T follicular helper cell (primary cell): ENCODE results near the gene SMURF2.
"Not testable (repeated sequence)": the region's sequence is repeated elsewhere in the genome, so short reads cannot be mapped to it uniquely, and the experiment has no call there.

Experiments used
- DNase-seq: peaks from one replicate; pipeline ENCODE4 v3.0.0-alpha.2; 2020; ENCODE audit warnings: low read depth

Gene SMURF2

DNA sequence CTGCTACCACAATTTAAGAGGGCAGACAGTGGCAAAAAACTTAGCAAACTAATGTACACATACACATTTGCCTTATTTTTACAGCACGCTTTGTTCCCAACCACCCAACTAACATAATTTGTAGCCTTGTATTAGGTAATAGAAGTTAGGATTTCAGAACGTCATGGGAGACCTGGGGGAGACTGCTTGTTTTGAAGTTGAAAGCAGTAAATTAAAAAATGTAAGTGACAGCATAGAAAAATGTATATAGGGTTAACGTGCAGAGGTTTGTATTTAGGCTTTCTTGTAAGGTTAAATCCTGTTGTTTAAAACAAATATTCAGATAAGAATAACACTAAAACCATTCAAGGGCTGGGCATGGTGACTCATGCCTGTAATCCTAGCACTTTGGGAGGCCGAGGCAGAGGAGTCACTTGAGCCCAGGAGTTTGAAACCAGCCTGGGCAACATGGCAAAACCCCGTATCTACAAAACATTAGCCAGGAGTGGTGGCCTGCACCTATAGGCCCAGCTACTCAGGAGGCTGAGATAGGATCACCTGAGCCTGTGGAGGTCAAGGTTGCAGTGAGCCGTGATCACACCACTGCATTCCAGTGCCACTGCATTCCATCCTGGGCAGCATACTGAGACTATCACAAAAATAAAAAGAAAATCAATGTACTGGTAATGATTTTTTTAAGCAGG, 2.3 kb upstream of the SMURF2 start:
- not testable (repeated sequence) for DNase-seq

DNA sequence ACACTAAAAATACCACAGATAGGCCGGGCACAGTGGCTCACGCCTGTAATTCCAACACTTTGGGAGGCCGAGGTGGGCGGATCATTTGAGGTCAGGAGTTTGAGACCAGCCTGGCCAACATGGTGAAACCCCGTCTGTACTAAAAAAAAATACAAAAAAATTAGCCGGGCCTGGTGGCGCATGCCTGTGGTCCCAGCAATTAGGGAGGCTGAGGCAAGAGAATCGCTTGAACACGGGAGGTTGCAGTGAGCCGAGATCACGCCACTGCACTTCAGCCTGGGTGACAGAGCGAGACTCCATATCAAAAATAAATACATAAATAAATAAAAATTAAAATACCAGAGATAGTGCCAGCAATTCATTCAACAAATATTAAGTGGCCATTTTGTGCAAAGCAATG, 1.7 kb upstream of the SMURF2 start:
- DNase-seq = not testable (repeated sequence)

DNA sequence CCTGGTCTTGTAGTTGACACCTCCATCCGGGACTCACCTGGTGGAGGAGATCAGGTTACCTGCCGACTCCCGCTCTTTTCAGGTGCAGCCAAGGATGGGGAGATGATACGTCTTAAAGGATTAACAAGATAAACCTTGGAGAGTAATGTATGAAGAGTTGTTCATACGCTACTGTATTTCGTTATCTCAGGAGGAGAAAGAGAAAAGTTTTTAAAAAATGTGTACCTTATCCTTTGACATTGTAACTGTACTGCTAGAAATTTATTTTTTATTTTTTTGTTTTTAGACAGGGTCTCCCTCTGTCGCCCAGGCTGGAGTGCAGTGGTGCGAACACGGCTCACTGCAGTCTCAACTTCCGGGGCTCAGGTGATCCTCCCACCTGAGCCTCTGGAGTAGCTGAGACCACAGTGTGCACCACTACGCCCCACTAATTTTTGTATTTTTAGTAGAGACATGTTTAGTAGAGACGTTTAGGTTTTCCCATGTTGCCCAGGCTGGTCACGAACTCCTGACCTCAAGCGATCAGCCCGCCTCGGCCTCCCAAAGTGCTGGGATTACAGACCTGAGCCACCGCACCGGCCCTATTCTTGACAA, 764 bp upstream of the SMURF2 start:
- DNase-seq = no peak

DNA sequence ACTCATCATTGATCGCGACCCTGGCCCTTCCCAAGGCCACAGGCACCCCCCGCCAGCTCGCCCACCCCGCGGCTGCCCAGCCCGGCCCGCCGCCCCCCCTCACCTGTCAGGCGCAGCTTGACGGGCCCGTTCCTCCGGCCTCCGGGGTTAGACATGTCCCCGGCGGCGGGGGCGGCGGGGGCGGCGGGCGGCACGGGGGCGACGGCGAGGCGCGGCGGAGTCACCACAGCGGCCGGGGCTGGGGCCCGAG, 456 bp downstream of the SMURF2 start:
- DNase-seq = no peak

DNA sequence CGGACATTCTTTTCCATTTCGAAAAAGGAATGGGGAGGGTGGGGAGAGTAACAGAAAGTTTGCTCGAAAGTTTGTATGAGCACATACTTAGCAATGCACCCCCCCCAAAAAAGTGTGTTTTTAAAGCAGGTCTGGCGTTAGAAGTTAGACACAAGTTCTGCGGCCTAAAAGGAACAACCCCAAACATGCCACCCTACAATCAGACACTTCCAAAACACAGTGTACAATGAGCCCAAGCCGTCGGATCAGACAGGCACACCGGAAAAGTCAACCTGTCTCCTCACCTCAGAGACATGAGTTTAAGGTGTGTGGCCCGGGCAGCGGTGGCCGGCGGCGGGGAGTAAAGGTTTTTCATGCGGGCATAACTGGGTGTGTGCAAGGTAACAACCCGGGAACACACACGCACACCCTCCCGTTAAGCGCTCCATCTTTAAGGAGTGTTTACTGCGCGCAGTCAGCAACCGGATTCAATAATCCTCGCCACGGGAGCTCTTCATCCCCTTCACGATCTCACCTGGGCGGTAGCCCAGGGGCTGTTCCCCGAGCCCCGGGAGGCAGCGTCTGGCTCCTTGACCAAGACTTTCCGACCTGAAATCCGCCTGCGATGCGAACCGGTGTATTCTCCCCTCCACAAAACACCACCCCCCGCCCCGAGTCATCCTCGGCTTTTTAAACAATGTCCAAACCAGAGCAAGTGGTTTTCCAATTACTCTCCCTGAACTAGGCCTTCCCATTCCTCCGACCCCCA, 955 bp downstream of the SMURF2 start:
- not testable (repeated sequence) for DNase-seq

DNA sequence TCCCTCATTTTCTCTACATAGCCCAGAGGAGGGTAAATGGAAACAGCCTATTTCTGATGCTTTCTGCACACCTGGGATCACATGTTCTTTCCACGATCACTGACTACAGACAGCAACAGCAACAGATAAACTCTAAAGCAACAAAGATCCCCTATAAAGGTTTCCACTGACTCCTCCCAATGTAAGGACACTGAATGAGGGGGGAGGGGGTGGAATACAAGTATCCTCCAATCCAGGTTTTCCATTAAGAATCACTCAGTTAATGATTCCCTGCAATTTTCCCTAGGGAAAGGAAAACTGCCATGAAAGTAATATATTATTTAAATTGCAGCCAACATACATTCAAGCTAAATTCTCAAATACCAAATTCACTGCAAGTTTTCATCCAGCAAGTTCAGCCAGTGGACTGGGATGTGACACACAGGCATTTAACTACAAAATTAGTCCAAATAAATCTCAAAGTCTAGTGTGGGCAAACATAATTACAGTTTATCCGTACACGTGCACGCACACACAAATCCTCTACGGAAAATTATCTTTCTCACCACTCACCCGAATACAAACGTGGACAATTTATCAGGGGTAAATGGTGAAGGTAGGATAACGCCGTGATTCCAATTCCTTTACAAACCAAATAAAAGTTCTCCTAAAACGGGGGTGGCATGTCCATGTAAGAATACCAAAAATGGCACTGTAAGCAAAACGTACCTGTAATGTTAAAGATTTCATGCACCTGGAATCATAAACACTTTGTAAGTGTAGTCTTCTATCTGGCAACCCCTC, 1.7 kb downstream of the SMURF2 start:
- not testable (repeated sequence) for DNase-seq

DNA sequence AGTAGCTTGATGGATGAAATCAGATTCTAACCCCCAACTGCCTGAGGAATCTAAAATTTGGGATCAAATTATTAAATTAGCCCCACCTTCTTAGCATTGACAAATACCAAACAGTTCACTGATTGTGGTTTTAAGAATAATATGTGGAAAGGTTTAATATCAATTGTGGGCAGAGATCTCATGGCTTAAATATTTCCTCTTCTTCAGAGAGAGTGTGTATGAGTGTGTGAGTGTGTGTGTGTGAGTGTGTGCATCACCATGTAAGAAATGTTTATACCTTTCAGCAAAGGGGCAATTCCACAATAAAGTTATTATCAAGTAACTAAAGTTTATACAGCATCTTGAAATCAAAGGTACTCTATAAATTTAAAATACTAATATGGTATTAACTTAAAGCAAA, 3.2 kb downstream of the SMURF2 start:
- DNase-seq = no peak

DNA sequence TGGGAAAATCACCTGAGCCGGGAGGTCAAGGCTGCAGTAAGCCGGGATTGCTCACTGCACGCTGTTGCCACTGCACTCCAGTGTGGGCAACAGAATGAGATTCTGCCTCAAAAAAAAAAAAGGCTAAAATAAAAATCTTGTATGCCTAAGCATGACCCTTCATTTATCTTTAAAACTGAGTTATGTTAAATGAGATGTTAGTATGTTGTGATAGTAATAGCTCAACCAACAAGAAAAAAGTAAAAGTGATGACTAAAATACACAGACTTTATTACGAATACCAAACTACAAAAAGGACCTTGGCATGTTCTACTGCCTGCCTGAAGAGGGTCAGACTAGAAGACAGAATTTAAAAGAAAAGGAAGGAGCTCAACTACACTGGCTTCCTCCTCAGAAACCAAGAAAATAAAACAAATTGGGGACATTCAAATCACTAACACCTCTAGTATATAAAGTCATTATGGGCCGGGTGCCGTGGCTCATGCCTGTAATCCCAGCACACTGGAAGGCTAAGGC, 4.4 kb downstream of the SMURF2 start:
- DNase-seq = no peak

DNA sequence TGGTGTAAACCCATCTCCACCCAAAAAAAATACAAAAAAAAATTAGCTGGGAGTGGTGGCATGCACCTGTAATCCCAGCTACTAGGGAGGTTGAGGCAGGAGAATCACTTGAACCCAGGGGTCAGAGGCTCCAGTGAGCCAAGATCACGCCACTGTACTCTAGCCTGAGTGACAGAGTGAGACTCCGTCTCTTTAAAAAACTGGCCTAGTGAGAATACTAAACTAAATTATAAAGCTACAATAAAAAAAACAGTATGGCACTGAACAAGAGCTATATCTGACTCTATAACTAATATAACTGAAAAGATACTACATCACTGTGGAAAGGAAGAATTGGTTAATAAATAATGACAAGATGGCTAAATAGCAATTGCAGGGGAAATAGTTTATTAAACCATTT, 6.4 kb downstream of the SMURF2 start:
- DNase-seq = no peak

DNA sequence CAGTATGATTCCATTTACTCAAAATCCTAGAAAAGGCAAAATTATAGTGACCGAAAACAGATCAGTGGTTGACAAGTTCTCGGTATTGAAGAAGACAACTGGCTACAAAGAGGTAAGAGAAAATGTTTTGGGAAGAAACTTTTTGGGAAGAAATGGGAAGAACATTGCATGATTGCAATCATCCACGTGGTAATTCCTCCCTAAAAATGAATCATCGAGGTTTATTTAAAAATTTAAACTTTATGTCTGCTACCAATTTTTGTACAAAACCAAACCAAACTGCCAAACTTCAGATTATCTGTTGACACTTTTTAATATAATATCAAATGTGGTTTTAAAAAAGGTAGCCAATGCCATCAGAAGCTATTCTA, 8.1 kb downstream of the SMURF2 start:
- DNase-seq = no peak

DNA sequence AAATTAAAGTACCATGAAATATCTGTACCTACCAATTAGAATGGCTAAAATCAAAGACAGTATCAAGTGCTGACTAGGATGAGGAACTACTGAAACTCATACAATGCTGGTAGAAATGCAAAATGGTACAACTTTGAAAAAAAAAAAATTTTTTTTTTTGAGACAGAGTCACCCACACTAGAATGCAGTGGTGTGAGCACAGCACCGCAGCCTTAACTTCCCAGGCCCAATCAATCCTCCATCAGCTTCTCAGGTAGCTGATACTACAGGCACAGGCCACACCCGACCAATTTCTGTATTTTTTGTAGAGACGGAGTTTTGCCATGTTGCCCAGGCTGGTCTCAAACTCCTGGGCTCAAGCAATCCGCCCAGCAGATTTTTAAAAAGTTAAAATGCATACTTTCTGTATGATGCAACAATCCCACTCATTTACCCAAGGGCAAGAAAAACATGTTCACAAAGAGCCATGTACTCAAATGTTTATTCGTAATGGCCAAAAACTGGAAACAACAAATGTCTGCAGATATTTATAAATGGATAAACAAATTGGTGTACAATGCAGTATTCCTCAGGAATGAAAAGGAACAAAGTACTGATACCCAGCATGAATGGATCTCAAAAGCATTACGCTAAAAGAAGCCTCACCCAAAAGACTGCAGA, 8.7 kb downstream of the SMURF2 start:
- no peak for DNase-seq

DNA sequence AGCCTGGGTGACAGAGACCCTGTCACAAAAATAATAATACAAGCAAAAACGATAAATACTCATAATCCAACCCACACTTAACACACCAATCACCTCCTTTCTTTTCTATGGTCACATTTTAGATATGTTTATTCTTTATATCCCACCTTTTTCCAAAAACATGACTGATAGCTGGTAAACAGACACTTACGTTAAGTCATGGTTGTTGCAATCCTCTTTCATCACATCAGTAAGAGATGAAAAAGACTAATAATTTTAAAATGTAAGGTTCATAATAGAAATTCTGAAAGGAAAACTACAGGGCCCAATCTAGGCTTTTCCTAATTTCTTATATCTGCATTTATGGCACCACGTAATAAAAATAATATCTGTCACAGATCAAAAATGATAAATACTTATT, 10.2 kb downstream of the SMURF2 start:
- no peak for DNase-seq

DNA sequence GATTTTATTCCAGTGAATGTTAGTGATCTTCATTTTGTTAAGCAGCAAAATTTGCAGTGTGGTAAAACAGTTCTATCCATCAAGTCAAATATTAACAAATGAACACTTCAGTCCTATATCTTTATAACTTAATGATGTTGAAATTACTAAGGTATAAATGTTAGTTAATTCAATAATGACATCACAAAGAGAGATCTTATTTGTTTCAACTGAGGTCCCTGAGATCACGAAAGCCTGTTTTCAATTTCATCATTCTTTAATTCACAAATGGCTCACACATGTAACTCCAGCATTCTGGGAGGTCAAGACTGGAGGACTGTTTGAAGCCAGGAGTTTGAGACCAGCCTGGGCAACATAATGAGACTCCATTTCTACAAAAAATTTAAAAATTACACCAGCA, 13.9 kb downstream of the SMURF2 start:
- DNase-seq = no peak

DNA sequence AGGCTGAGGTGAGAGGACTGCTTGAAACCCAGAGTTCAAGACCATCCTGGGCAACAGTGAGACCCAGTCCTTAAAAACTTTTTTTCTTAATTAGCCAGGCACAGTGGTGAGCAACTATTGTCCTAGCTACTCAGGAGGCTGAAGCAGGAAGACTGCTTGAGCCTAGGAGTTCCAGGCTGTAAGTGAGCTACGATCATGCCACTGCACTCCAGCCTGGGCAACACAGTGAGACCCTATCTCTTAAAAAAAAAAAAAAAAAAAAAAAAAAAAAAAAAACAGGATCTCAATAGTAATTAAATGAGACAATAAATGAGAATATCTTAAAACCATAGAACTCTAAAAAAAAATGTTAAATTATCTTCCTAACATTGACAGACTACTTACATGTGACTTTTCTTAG, 14.3 kb downstream of the SMURF2 start:
- DNase-seq = no peak

DNA sequence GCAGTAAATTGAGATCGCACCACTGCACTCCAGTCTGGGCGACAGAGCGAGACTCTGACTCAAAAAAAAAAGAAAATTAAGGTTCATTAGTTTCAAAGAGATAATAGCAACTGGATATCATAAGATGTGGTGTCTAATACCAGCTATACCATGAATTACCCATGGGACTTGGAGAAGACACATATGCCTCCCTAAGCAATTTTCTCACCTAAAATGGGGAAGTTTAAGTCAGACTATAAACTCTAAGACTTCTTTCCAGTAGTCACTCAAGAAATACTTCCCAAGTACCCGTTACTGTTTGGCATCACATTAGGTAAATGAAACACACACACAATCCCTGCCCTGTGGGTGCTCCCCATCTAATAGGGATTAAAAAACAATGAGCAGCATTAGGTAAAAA, 22.6 kb downstream of the SMURF2 start:
- DNase-seq = no peak

DNA sequence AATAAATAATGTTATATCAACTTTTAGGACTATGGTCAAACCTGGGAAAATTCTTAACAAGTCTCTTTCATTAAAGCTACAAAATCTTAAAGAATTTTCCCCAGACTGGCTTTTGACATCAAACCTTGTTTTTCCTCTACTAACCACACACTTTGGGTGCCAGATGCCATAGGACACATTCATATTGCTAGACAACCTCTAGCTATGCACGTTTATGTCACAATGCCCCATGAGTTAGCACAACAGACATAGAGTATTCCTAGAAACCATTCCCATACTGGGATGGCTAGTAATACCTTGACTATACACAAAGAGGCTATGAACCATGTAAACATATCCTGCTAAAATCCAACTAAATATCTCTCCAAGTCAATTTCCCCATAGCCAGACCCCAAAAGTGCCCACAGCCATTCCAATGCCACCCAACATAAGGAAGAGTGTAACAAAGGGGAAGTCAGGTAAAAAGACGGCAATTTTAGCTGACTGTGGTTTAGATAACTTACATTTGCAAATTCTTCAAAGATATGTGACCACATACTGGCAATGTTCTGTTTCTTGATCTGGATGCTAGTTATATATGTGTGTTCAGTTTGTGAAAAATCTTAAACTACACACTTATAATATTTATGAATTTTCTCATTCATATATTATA, 23.4 kb downstream of the SMURF2 start:
- DNase-seq = no peak

DNA sequence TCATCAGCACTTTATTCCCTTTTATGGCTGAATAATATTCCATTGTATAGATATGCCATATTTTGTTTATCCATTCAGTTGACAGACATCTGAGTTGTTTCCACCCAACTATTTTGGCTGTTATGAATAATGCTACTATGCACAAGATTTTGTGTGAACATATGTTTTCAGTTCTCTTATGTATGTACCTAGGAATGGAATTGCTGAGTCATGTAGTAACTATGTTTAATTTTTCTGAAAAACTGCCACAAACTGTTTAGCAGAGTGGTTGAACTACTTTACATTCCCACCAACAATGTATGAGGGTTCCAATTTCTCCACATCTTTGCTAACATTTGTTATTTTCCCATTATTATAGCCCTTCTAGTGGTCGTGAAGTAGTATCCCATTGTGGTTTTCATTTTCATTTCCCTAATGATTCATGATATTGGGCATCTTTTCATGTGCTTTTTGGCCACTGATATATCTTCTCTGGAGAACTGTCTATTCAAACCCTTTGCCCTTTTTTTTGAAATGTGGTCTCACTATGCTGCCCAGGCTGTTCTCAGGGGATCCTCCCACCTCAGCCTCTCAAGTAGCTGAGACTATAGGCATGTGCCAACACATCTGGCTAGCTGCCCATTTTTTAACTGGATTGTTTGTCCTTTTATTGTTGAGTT, 26.3 kb downstream of the SMURF2 start:
- DNase-seq = no peak

DNA sequence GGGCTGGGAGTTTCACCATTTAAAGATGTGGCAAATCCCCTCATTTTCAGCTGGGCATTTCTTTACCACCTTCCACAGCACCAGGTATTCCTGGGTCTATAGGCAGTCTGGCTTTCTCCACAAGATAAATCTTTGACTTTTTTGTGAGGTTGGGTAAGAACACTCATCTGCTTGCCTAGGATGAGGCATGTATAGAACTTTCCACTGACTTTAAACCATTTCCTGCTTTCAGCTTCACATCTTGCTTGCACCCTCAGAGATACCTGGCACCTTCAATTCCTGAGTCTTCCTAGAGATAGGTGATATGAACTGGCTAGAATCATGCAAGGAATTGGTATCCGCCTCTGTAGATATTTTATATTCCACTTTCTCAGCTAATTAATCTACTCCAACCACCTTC, 27.9 kb downstream of the SMURF2 start:
- DNase-seq = no peak

DNA sequence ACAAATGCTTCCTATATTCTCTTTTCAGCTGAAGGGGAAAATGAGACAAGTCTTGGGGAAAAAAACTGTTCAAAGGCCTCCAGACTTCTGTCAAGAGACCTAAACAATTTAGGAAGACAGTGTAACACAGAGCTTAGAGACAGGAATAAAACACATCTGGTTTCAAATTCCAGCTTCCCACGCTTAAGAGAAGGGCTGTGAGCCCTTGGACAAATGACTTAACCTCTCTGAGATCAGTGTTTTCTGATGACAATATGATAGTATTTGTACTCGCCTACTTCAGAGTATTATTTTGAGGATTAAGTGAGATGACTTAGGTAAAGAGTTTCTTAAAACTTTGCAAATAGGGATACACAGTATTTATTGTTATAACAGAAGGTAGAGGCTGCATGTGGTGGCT, 29.5 kb downstream of the SMURF2 start:
- no peak for DNase-seq

DNA sequence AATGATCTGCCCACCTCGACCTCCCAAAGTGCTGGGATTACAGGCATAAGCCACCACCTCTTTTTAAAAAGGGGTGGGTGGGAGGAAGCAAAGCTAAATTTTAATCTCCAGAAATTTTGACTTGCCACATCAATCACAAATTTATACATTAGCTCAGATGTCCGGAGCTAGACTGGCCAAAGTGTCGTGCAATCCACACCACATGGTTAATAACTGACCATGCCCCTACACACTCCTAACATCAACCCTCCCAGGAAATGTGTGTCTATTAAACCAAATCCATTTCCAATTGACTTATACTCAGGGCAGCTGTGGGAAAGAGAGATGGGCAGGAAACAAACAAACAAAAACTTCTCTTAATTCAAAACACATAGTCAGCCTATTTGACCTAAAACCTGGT, 29.9 kb downstream of the SMURF2 start:
- DNase-seq = no peak
